Activated CD4-positive, alpha-beta T cell treated with anti-CD3 and anti-CD28 coated beads for 48 hours (primary cell): ENCODE results near the gene DHTKD1.
"Not testable (repeated sequence)": the region's sequence is repeated elsewhere in the genome, so short reads cannot be mapped to it uniquely, and the experiment has no call there.

Experiments used
- DNase-seq: peaks from one replicate; pipeline ENCODE4 v3.0.0-alpha.2; 2020

The DHTKD1 gene

DNA sequence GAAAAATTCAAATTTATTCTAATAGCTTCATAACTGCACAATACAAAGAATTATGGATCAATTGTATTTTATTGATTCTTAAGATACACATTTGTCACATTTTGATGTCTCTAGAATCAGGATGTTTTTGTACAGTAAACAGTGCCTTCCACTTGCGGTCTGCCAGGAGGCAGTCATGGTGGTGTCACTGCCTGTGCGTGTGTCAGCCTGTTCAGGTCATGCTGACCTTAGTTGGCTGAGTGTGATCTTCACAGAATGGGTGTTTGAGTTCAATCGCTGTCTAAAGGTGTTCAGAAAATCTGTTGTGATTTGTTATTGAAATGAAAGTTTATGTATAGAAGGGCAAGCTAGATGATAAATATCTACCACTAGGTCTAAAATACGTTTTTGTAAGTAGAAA, 81.4 kb downstream of the DHTKD1 start:
- no peak for DNase-seq

DNA sequence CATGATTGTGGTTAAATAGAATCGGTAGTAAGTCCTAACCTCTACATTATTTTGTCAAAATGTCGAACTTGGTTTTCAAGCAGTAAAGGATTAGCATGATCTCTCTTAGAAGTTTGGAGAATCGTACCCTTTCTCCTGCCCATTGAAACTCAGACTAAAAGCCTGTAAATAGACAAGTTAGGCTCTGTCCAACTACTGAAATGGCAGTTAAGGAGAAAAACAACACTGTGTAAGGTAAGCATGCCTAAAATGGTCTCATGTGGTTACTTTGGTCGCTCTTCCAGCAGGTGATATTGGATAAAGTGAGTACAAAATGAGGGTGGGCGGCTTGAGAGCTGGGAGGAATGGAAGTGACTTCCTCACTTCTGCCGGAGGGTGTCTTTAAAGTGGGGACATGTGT, 85.8 kb downstream of the DHTKD1 start:
- DNase-seq: no peak

DNA sequence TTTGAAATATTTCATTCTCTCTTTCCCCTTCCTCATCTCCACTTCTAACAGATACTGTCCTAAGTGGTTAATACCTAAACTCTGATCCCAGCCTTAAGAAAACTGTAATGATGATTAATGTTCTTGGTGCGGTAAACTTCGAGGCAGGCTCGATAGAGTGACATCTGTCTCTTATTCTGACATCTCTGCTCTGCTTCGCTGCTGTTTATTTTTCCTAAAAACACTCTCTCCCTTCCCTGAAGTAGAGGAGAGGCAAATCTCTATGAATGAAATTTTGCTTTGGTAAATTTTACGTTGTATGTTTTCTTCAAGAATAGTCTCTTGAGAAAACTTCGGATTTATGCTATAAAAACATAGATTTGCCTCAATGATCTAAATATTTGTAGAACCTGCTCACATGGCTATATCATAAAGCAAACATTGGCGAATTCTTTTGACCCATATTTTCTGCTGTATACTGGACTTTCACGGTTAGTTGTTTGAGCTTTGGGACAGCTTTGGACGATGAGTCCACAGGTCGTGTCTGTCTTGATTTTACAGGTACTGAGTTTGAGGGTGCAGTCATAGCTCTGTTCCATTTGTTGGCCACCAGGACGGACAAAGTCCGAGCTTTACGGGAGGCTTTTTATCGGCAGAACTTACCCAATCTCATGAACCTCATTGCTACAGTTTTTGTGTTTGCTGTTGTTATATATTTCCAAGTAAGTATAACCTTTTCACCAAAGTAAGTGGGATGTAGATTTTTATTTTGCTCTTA, 87.8 kb downstream of the DHTKD1 start:
- DNase-seq: no peak

DNA sequence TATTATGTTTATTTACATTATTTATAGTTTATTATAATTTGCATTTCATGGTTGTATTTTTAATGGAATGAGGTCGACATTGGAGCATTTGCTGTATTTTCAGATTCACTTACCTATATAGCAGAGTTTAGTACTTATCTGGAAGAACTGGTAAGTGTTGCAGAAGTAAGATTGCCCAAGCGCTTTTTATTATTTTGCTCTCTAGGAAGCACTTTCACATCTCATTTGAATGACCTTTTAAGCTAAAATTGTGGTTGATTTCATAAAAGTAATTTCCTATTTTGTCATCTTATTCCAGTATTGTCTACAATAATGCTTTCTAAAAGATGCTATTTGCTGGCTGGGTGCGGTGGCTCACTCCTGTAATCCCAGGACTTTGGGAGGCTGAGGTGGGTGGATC, 89.4 kb downstream of the DHTKD1 start:
- no peak for DNase-seq

DNA sequence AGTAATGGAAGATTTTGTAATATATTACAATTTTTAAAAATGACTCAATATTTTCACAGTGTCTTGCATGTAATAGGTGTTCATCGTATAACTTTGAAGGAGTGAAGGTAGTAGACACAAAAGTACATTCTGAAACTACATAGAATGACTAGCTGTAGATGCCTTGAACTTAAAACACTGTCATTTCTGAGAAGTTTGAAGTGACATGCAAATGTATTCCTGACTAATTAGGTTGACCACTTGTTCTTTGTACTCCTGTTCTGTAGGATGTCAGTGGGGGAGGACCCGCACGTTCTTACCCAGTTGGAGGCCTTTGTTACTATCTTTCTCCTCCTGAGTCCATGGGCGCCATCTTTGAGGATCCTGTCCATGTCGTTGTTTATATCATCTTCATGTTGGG, 91.9 kb downstream of the DHTKD1 start:
- no peak for DNase-seq

DNA sequence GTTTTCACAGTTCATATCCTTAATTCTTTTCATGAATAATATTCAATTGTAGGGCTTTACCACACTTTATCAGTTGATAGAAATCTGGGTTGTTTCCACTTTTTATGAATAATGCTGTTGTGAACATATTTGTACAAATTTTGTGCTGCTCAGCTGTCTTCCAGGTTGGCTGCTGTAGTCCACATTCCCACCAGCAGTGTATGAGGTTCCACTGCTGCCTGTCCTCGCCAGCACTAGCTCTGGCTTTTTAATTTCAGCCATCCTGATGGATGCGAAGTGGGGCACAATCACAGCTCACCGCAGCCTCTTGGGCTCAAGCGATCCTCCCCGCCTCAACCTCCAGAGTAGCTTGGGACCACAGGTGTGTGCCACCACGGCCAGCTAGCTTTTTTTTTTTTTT, 94.2 kb downstream of the DHTKD1 start:
- no peak for DNase-seq

DNA sequence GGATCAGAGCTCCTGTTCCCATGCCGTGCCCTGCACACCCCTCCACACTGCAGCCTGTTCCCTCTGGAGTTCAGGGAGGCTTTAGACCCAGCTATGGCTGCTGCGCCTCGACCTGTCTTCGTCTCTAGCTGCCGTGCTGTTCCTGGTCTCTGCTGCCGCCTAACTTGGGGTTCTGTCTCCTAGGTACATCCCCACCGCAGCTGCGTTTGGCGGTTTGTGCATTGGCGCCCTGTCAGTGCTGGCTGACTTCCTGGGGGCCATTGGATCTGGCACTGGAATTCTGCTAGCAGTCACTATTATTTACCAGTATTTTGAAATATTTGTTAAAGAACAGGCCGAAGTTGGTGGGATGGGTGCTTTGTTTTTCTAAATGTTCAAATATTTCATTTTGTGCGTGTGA, 95.3 kb downstream of the DHTKD1 start:
- no peak for DNase-seq

DNA sequence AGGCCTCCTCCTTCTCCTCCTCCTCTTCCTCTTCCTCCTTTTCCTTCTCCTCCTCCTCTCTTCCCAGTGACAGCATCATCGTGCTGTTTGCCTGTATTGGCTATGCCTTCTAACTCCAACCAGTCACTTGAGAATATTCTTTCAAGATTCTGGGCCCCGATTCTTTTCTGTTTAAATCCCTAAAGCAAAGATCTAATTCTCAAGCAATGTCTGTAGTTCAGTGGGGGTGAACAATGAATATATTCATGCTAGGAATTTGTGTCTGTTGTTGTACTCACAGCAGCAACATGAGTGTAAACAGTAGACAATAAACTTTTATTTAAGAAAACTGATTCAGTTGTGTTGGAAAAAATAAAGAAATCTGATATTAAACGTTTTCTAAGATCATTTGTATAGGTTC, 96.3 kb downstream of the DHTKD1 start:
- DNase-seq: no peak

DNA sequence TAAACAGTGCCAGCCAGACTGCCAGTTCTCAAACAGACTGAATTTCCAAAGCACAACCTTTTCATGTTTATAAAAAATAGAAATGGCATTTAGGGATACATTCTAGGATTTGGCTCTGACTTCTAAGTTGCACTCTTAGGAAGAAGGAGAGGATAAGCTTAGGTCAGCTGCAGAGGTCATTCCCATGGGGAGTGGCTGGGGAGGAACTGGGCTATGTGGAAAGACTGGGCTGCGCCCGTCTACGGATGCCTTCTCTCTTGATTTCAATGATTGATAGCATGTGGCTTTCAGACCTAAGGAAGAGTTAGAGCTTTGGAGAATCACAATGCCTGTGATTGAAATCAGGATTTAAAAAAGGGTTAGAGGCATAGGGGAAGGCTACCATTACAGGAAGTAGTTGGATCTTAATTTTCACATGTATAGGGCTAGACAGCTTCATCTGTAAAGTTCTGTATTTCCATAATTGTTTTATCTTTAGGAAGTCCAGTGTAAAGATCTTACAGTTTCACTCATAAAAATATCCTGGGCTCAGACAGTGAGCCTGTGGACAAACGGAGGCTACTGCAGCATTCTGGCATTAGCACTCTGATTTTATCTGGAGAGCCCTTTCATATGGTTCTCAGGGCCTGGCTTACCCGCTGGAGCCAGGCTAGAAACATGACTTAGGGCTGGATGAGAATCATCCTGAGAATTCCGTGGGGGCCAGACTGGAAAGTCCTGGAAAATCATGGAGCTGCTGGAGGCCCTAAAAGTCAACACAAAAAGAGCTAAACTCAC, 97.4 kb downstream of the DHTKD1 start:
- DNase-seq: no peak

DNA sequence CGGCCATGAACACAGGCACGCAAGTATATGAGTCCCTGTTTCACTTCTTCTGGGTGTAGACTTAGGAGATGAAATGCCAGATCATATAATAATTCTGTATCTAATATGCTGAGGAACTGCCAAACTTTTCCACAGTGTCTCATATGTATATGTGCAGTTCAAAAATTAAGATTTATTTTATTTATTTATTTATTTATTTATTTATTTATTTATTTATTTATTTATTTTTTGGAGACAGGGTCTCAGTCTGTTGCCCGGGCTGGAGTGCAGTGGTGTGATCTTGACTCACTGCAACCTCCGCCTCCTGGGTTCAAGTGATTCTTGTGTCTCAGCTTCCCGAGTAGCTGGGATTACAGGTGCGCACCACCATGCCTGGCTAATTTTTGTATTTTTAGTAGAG, 102.8 kb downstream of the DHTKD1 start:
- not testable (repeated sequence) for DNase-seq
